Measurements from ENCODE around the gene TLE7.
A peak's percentile ranks its signal among the peaks of the same experiment; 100 is the strongest.

- peak; percentile 82; the same call in 1 of the 2 replicates for TF ChIP-seq POLR2AphosphoS5 (IDR thresholded peaks at IDR 0.05; ENCODE audit: low read depth)
- TF ChIP-seq CTCF (conservative IDR thresholded peaks at IDR 0.05; ENCODE audit: low read depth in 2 of 2): no peak
- no peak for TF ChIP-seq REST (IDR thresholded peaks at IDR 0.05; ENCODE audit: unreplicated experiment)
- TF ChIP-seq EZH2phosphoT487 (IDR thresholded peaks at IDR 0.05; ENCODE audit: unreplicated experiment): no peak
- no peak; the same call in 1 of the 2 replicates for TF ChIP-seq ETS1 (IDR thresholded peaks at IDR 0.05)
- no peak for TF ChIP-seq EZH2 (IDR thresholded peaks at IDR 0.05; ENCODE audit: low read depth, unreplicated experiment)
- no peak for TF ChIP-seq ZNF462 (CRISPR knock-in tag; IDR thresholded peaks at IDR 0.05)
- TF ChIP-seq ZNF114 (CRISPR knock-in tag; IDR thresholded peaks at IDR 0.05): no peak
These were observed 42.4 kb upstream of the TLE7 start for GRCh38 chr16:71484006-71484893.

Measured in GM23338 (cell line).